GM18861 (cell line): ENCODE data around the gene AASDH.
"Not testable (repeated sequence)": the region's sequence is repeated elsewhere in the genome, so short reads cannot be mapped to it uniquely, and the experiment has no call there.

Experiments used
- ATAC-seq: cut with Tn5 transposase; IDR thresholded peaks from one replicate; pipeline ENCODE4 v1.9.1; 2021; ENCODE audit not compliant: unreplicated experiment

The AASDH gene

DNA sequence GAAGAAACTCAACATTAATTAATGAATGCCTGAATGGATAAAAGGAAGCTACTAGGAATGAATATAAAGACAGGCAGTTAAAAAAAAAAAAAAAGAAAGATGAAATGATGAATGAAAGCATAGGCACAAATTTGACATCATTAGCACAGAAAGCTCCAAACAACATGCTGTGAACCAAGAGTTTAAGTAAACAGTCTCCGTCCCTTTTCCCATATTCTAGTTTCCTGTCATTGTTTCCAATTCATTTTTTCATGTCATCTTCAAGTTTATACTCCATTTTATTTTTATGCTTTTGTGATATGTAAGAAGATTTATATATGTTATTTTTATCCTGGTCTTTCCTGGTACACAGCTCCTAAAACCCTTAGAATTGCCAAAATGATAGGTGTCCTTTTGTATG lies 17.7 kb upstream of the AASDH start:
- ATAC-seq: no peak

DNA sequence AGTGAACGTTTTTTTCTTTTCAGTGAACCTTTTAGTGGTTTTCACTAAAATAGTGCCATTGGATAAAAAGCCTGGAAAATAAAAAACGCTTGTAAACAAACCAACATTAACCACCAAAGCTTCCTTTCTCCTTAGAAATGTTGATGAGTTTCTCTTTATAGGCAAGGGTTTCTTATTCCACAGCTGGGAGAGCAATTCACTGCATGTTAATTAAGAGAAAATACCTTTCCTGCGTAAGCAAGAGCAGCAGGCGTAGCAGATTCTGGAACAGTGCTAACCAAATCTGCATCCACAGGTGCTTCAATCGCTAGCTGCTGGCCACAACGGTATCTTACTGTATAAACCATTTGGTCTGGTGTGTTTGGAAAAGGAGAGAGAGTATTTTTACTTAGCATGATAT lies 13.3 kb upstream of the AASDH start:
- no peak for ATAC-seq

DNA sequence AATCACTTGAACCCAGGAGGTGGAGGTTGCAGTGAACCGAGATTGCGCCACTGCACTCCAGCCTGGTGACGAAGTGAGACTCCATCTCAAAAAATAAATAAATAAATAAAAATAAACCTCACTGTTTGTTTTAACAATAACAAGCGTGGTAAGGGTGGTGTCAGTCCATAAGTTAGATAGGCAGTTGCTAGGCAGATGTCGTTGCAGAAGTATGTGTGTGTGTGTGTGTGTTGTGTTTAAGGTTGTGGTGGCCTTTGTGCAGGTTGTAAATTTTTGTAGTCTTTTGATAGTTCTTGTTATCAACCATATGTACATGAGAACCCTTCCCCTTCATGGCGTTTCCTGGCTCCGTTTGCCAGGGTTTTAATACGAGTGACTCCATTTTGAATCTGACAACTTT lies 4.0 kb upstream of the AASDH start:
- ATAC-seq: no peak

DNA sequence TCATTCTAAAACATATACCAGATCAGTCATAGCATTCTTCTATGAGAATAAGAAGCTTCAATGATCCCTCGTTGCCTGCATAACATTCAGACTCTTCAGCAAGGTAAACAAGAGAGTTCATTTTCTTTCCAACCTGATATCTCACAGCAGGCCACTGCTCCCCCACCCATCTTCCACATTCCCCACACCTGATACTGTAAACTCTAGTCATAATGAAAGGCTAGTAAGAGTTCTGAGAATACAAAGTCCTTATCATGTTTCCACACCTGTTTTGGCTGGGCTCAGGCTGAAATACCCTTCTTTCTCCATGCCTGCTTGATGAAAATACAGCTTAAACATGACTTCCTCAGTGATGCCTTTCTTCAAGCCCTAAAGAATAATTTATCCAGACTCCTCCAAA lies 2.3 kb upstream of the AASDH start:
- ATAC-seq: no peak

DNA sequence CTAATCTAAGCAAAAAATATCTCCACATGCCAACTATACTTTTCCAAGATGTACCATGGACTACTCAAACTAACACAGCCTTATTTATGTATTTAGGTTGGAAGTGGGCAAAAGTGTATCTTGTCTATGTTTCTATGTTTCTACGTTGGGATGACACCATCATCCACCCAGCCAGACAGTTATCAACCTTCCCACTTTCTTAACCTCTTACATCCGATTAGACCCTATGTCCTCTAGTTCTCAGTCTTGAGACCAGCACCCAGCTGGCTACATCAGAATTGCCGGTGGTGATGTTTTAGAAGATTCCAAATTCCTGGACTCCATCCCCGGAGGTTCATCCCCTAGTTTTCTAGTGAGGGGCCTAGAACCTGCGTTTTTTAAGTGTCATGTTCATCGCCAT lies 1.0 kb upstream of the AASDH start:
- no peak for ATAC-seq

DNA sequence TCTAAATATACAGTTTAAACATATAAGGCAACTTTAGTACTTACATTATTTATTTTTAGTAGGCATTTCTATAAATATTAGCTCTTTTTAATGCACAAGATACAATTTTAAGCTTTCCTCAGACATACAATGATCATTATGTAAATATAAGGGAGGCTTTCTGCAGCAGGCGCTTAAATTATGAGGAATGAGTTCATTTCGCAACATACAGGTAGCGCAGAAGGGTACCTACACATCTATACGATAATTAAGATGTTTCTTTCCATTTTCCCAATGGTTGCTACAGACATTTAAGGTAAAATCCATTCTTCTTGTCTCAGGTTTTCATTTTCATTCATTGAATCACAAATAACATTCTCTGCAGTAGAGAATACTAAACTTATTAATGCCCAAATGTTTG lies 1.2 kb downstream of the AASDH start:
- no peak for ATAC-seq

DNA sequence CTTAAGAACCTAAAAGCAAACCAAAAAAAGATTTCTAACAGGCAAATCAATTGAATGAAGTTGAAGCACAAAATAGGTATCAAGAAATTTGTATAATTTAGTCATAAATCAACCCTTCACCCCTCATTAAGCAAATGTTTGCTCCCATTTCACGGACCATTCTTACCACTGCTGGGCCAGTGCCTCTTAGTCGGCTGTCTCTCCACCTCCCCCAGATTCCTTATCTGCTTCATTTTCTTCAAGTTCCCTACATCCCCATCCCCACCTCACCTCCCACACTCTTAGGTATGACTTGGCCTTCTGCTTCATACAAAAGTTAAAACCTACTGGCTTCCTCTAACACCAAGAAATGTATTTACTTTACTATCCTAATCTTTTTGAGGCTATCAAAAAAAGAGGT lies 11.8 kb downstream of the AASDH start:
- ATAC-seq: no peak

DNA sequence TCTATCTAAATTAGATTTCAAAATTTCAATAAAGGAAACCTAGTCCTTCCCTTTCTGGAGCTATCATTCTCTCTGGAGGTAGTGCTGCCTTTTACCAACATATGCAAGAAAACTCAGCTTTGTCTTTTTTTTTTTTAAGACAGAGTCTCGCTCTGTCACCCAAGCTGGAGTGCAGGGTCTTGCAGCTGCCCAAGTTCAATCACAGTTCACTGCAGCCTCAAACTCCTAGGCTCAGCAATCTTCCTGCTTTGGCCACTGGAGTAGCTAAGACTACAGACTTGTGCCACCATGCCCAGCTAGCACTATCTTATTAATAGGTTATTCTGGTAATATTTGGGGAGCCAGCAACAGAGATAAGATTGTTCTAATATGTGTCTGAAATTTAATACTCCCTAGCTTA lies 12.3 kb downstream of the AASDH start:
- no peak for ATAC-seq

DNA sequence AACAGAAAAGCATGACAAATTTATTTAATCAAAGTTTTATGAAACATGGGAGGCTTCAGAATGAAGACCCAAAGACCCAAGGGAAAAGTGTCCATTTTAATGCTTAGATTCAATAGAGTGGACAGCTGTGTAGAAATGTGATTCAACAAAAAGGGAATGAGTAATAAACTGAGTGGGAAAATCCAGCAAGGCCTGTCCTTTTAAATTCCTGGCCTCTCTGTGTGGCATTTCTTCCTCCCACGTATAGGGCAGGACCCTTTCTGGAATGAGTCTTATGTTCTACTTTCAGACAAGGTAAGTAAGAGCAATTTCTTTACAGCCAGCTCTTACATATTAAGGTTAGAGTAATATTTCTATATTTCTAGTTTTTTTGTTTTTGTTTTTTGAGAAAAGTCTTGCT lies 14.5 kb downstream of the AASDH start:
- no peak for ATAC-seq

DNA sequence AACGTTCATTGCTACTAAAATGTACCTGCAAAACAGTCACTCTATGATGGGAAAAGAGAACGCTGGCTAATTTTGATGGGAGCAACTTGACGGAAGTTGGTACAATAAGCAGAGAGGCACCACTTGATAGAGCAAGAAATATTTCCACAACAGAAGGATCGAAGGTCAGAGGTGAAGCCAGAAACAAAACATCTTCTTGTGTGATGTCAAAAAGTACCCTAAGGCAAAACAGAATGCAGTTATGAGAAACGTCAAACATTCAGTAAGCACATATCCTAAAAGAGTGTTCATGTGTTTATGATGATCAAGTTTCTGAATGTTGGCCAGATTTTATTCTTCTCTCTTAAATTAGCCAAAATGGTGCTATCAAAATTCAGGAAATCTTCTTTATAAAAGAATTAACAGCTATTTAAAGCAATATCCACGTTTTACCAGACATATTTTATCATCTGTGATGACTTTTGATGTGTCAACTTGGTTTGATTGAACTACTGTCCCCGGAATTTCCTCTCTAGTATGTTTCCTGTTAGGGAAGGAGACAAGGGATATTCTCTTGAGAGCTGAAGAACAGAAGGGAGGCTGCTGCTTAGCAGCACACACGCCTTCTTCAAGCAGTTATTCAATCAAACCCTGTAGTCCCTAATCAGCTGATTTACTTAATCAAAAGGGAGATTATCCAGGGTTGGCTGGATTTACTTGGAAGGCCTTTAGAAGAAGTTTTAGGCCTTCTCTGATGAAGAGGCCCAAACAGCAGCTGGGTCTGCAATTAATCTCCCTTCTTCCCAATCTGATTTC lies 15.7 kb downstream of the AASDH start:
- ATAC-seq: no peak

DNA sequence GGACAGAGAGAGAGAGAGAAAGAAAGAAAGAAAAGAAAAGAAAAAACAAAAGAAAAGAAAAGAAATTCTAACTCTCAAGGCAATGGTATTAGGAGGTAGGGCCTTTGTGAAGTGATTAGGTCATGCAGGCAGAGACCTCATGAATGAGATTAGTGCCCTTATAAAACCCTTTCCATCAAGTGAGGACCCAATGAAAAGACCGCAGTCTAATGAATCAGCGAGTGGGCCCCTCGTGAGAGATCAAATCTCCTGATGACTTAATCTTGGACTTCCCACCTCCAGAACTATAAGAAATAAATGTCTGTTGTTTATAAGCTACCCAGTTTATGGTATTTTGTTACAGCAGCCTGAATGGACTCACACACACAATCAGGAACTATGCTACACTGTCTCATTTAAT lies 16.9 kb downstream of the AASDH start:
- no peak for ATAC-seq

DNA sequence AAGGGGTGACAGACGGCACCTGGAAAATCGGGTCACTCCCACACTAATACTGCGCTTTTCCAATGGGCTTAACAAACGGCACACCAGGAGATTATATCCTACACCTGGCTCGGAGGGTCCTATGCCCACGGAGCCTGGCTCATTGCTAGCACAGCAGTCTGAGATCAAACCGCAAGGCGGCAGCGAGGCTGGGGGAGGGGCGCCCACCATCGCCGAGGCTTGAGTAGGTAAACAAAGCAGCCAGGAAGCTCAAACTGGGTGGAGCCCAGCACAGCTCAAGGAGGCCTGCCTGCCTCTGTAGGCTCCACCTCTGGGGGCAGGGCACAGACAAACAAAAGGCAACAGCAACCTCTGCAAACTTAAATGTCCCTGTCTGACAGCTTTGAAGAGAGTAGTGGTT lies 24.3 kb downstream of the AASDH start:
- ATAC-seq: not testable (repeated sequence)

DNA sequence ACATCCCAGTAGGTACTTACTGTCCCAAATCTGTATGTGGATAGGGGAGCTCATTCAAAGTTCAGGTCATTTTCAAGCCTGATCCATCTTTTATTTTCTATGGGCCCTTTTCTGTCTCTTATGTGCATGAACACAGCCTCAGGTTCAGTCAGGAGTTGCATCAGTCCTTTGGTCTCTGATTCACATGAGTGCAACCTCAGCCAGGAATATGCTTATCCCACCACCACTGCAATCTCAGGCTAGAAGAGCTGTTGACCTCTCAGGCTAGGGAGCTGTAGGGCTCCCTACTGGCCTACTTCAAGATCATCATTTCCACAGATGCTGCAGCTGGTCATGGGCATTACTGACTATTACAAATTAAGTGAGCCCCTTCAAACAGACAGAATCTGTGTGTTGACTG lies 27.2 kb downstream of the AASDH start:
- ATAC-seq: no peak

DNA sequence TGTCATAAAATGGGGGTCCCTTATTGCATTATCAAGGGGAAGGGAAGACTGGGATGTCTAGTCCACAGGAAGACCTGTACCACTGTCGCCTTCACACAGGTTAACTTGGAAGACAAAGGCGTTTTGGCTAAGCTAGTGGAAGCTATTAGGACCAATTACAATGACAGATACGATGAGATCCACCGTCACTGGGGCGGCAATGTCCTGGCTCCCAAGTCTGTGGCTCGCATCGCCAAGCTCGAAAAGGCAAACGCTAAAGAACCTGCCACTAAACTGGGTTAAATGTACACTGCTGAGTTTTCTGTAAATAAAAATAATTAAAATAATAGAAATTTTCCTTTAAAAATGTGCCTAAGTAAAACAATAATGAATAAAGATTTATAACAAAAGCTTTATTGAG lies 30.6 kb downstream of the AASDH start:
- ATAC-seq: no peak

DNA sequence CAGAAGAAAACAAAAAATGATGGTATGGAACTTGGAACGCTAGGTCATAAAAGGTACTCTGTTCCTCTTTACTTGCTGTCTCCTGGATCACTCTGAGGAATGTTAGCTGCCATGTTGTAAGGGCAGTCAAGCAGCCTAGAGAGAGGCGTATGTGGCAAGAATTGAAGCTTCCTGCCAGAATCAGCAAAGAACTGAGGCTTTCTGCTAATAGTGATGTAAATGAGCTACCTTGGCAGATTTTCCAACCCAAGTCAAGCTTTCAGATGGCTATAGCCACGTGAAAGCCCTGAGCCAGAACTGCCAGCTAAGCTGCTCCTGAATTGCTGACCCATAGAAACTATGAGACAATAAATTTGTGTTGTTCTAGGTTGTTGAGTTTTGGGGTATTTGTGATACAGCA lies 38.7 kb downstream of the AASDH start:
- no peak for ATAC-seq

DNA sequence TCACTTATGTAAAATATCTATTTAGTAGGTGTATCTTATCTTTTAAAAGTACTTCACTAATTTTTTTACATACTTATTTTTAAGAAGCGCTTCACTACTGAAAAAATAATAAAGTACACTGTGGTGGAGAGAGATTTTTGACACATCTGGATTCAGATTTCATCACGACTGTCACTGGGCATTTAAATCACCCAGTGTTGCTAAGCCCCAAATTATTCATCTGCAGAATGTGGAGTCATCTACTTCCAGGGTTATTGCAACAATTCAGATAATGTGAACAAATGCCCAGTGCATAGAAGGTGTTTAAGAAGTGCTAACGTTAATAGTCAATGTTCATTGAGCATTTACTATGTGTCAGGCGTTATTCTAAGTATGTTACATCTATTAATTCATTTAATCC lies 41.8 kb downstream of the AASDH start:
- no peak for ATAC-seq

DNA sequence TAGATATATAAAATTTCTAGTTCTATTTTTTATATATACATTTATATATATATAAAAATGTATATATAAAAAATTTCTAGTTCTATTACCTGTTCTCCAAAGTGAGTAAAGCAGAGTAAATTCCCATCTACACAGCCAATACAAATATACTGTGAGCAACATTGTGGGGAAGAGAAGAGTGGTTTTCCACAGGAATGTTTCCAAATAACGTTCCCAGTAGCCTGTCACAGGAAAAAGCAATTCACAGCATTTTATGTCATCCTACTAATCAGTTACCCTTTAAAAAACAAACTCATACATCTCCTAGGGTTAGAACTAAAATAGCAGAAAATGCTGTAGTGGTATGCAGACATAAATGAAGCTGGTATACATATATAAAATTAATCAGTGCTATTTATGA lies 44.5 kb downstream of the AASDH start:
- no peak for ATAC-seq

DNA sequence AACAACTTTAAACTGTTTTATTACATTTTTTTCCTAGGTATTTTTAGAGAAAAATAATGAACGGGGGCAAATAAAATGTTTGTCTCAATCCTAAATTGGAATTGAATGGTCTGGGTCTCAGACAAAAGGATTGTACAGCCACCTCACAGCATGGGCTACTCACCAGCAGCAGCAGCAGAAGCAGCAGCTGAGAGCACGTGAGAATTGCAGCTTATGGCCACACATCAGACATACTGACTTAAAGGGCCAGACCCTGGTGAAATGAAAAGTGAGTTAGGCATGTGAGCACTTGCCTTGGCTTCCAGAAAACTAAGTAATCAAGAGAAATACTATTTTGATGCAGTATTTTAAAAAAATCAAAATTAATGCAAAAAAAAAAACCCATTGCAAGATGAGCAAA lies 56.6 kb downstream of the AASDH start:
- no peak for ATAC-seq

DNA sequence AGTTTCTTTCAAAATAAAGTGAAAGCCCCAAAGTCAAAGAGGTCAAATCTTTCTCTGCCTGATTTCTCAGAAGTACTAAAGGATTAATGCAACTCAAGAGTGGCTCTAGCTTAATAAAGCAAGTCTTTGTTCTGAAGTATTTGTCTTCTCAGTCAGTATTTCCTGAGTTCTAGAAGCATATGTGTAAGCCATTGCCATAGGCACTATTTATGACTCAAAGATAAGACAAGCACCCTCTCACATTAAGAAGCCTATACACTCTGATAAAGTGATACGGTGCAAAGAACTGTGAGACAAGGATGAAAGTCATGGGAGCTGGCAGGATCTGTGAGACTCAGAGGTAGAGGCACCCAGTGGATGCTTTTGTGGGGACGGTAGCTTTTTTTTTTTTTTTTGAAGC lies 60.9 kb downstream of the AASDH start:
- no peak for ATAC-seq

DNA sequence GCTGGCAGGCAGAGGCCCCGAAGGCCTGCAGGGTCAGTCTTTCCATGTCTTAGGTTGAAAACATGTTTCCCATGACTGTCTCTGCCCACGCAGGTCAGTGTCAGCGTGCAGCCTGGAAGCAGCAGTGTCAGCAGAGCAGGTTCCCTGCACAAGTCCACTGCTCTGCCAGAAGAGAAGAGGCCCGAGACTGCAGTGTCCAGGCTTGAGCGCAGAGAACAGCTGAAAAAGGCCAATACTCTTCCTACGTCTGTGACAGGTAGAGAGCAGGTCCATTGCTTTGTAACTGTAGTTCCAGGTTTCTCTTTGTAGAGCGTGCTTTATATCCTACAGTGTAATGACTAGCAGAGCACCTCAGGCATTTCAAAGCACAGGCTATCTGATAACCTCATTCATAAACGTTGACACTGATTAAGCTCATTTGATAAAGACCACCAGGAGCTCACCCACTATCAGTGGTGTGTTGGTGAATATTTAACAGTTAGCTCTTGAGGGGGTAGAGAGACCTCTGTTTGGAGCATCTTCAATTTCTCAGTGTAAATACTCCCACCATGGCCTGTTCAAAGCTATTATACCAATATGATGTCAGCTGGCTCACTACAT lies 63.2 kb downstream of the AASDH start:
- ATAC-seq: no peak

DNA sequence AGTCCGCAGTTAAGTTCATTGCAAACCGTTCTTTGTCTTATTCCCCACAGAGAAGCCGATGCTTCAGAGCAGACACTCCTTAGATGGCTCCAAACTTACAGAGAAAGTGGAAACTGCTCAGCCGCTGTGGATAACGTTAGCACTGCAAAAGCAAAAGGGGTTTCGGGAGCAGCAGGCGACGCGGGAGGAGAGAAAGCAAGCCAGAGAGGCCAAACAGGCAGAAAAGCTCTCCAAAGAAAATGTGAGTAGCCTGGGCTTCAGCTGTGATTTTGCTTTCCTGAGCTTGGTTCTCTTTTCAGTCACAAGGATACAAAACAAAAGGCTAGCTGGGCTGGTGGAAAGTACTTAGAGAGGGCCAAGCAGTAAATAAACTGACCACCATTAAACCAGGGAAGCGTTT lies 64.0 kb downstream of the AASDH start:
- no peak for ATAC-seq

DNA sequence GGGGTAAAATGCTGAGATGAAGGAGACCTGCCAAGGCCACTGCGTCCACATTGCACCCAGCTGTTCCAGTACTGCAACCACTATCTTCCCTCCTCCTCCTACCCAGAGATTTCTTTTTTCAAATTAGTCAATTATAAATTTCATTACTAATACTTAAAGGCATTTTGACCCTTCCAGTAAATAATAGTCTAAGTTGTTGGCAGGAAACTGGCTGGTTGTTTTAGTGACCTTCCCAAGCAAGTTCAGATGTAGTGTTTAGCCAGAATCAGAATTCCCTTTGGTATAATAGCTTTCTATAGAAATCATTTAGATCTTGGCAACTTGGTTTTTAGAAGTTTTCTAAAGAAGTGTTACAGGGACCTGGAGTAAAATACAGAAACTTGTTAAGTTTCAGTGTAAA lies 66.0 kb downstream of the AASDH start:
- ATAC-seq: no peak

DNA sequence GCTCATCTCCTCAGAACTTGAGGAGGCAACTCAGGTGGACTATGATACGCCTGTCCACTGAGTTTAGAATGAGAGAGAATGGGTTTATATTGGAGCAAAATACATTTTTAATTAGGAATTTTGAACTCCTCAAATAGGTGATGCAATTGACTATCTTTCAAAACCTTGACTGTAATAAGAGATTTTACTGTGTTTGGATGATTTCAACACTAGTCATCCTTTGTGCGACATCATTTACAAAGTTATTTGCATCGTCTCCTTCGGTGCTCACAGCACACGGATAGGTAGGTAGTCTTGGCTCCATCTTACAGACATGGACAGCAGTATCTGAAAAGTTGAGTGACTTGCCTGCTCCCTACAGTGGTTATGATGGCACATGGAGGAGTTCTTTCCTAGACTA lies 67.0 kb downstream of the AASDH start:
- no peak for ATAC-seq
